ENCODE results near the gene FMN2. TPM values are rescaled to one million over a fixed set of nuclear protein-coding genes. Genes with fewer than 3 reads are reported as not detected.

The FMN2 gene
- total RNA-seq, 2 donors from 2014 or later, result 26.9 to 27.2 TPM

GRCh38 chr1:240171907-240172306, 80.2 kb downstream of the FMN2 start:
- TF ChIP-seq CTCF (conservative IDR thresholded peaks at IDR 0.05), result no peak
- Mint-ChIP-seq H3K36me3 (ENCODE audit: low read depth) (peaks cover 27% of the 10 kb centered on the region), H3K27me3 (ENCODE audit: insufficient read depth) (no peaks in the 10 kb centered on the region), H3K27ac (no peak overlapping the region), H3K4me3 (no peak overlapping the region), H3K4me1 (peaks cover 24% of the 10 kb centered on the region), H3K9me3 (no peaks in the 10 kb centered on the region)
- Histone ChIP-seq H3K36me3 (ENCODE audit: control insufficient read depth, insufficient read depth, low read length) (peaks cover 30% of the 10 kb centered on the region), H3K4me3 (ENCODE audit: low read length) (no peak overlapping the region), H3K9me3 (ENCODE audit: control insufficient read depth, low read length) (no peaks in the 10 kb centered on the region), H3K9ac (ENCODE audit: extremely low read depth, low read length, poor library complexity, severe bottlenecking) (no peak overlapping the region), H3K27me3 (ENCODE audit: control insufficient read depth, insufficient read depth, low read length, poor library complexity, severe bottlenecking) (no peaks in the 10 kb centered on the region), H3K4me1 (ENCODE audit: control insufficient read depth, insufficient read depth, low read length) (no peaks in the 10 kb centered on the region), H3K27ac (ENCODE audit: low read depth, low read length) (no peak overlapping the region)
- 86% methylated on average over 1 of the region's 2 CpGs; no CpG with 5 or more reads in 1 of the 2 experiments for WGBS, 2 experiments (ENCODE audit: insufficient coverage in 1 of 2, insufficient read length in 1 of 2)
- no peak for DNase-seq

GRCh38 chr1:240173836-240174235, 82.2 kb downstream of the FMN2 start:
- Histone ChIP-seq H3K36me3 (ENCODE audit: control insufficient read depth, insufficient read depth, low read length) (peaks cover 35% of the 10 kb centered on the region), H3K4me3 (ENCODE audit: low read length) (no peak overlapping the region), H3K9ac (ENCODE audit: extremely low read depth, low read length, poor library complexity, severe bottlenecking) (no peak overlapping the region), H3K9me3 (ENCODE audit: control insufficient read depth, low read length) (no peaks in the 10 kb centered on the region), H3K27me3 (ENCODE audit: control insufficient read depth, insufficient read depth, low read length, poor library complexity, severe bottlenecking) (no peaks in the 10 kb centered on the region), H3K27ac (ENCODE audit: low read depth, low read length) (no peak overlapping the region), H3K4me1 (ENCODE audit: control insufficient read depth, insufficient read depth, low read length) (no peaks in the 10 kb centered on the region)
- Mint-ChIP-seq H3K27me3 (ENCODE audit: insufficient read depth) (no peaks in the 10 kb centered on the region), H3K4me1 (peaks cover 24% of the 10 kb centered on the region), H3K9me3 (no peaks in the 10 kb centered on the region), H3K36me3 (ENCODE audit: low read depth) (peaks cover 29% of the 10 kb centered on the region), H3K4me3 (no peak overlapping the region), H3K27ac (no peak overlapping the region)
- DNase-seq, result no peak
- no peak for TF ChIP-seq CTCF (conservative IDR thresholded peaks at IDR 0.05)
- 83 to 97% methylated on average over 1 of the region's 1 CpG for WGBS, 2 experiments (ENCODE audit: insufficient coverage in 1 of 2, insufficient read length in 1 of 2)

GRCh38 chr1:240174734-240175133, 83.1 kb downstream of the FMN2 start:
- no peaks in the 10 kb centered on the region for H3K4me1 ChIP-seq (ENCODE audit: control insufficient read depth, insufficient read depth, low read length)
- 93 to 100% methylated on average over 3 to 4 of the region's 4 CpGs for WGBS, 2 experiments (ENCODE audit: insufficient coverage in 1 of 2, insufficient read length in 1 of 2)
- TF ChIP-seq CTCF (conservative IDR thresholded peaks at IDR 0.05), result no peak
- no peak overlapping the region for H3K4me3 Mint-ChIP-seq
- H3K9ac ChIP-seq (ENCODE audit: extremely low read depth, low read length, poor library complexity, severe bottlenecking), result no peak overlapping the region
- peaks cover 43% of the 10 kb centered on the region for H3K36me3 ChIP-seq (ENCODE audit: control insufficient read depth, insufficient read depth, low read length)
- H3K36me3 Mint-ChIP-seq (ENCODE audit: low read depth), result peaks cover 35% of the 10 kb centered on the region
- H3K27ac Mint-ChIP-seq, result no peak overlapping the region
- DNase-seq, result no peak
- H3K4me1 Mint-ChIP-seq, result peaks cover 24% of the 10 kb centered on the region
- H3K27me3 ChIP-seq (ENCODE audit: control insufficient read depth, insufficient read depth, low read length, poor library complexity, severe bottlenecking), result no peaks in the 10 kb centered on the region
- H3K27ac ChIP-seq (ENCODE audit: low read depth, low read length), result no peak overlapping the region
- H3K4me3 ChIP-seq (ENCODE audit: low read length), result no peak overlapping the region
- no peaks in the 10 kb centered on the region for H3K9me3 ChIP-seq (ENCODE audit: control insufficient read depth, low read length)
- H3K9me3 Mint-ChIP-seq, result no peaks in the 10 kb centered on the region
- H3K27me3 Mint-ChIP-seq (ENCODE audit: insufficient read depth), result no peaks in the 10 kb centered on the region

All from endodermal cell (in vitro differentiated cells).